ENCODE results near the gene NKX3-2.

- no peak for TF ChIP-seq EZH2phosphoT487 (IDR thresholded peaks at IDR 0.05; ENCODE audit: insufficient read depth, low read depth)
- no peak for TF ChIP-seq EZH2 (IDR thresholded peaks at IDR 0.05; ENCODE audit: insufficient read depth, poor library complexity, severe bottlenecking)
Measured at GRCh38 chr4:13523591-13524503, 20.5 kb downstream of the NKX3-2 start.
